K562 (cell line): ENCODE measurements around the gene OPCML. TPM values are rescaled to one million over a fixed set of nuclear protein-coding genes. Genes with fewer than 3 reads are reported as not detected.

Experiments used
- ATAC-seq: fragments of 200-7000 bp; cut with Tn5 transposase; 3 replicates; pipeline ENCODE4 v1.9.1; 2020; ENCODE audit warnings: moderate library complexity
- BruUV-seq: library from RNA; stranded (reverse); fragments of 400-500 nt; replicated peaks from 2 replicates; lab custom pipeline; 2021; lab: Mats Ljungman, UMichigan
- CTCF ChIA-PET: fragments of 300-600 bp; formaldehyde crosslinking; extraction: SDS; loops from one replicate; lab custom pipeline; 2021; ENCODE audit warnings: low intra/inter-chr PET ratio; lab: Yijun Ruan, JAX
- POLR2A ChIA-PET: fragments of 300-600, 350-650 bp; sonication (Branson Sonifier 250); formaldehyde crosslinking; extraction: SDS; loops from one replicate; lab custom pipeline; 2021; ENCODE audit warnings: antibody characterized with exemption, inconsistent platforms; lab: Yijun Ruan, JAX
- DNase-seq, 4 experiments: peaks; one replicate each; pipeline versions ENCODE4 v3.0.0 to v3.0.0-alpha.2; 2011 to 2018; ENCODE audit warnings: low spot score in 3 of 4, mixed read lengths in 3 of 4; ENCODE audit errors: extremely low read depth in 1 of 4
- FAIRE-seq: peaks from 2 replicates; lab custom pipeline; 2011; peaks lifted over from hg19 to GRCh38; lab: Jason Lieb, UNC
- H2AFZ ChIP-seq: 2 replicates; pipeline ENCODE4 v1.6.0; 2011; ENCODE audit warnings: low read depth, low read length, control low read depth, inconsistent platforms
- H3K27ac ChIP-seq: fragments of 200-600 bp; 3 replicates; pipeline ENCODE4 v1.8.0; 2011; ENCODE audit warnings: low read depth, mild to moderate bottlenecking, control low read depth, inconsistent platforms, low read length, moderate library complexity, mixed read lengths; ENCODE audit errors: extremely low read depth
- H3K27me3 ChIP-seq, 2 experiments: fragments of 300-600 bp in 1 of 2; 2 replicates in 1 of 2; 3 replicates in 1 of 2; pipeline versions ENCODE4 v1.6.0 to v1.8.0; 2011; ENCODE audit warnings: inconsistent platforms in 2 of 2, low read length in 2 of 2, mild to moderate bottlenecking in 1 of 2, mixed read lengths in 1 of 2, moderate library complexity in 1 of 2; ENCODE audit not compliant: control insufficient read depth in 2 of 2, insufficient read depth in 2 of 2
- H3K36me3 ChIP-seq: fragments of 300-600 bp; 3 replicates; pipeline ENCODE4 v1.8.0; 2011; ENCODE audit warnings: mild to moderate bottlenecking, low read length, inconsistent platforms; ENCODE audit not compliant: control insufficient read depth, insufficient read depth
- H3K4me1 ChIP-seq, 2 experiments: fragments of 200-600 bp in 1 of 2; replicated peaks in 1 of 2; 2 replicates in 1 of 2; 3 replicates in 1 of 2; pipeline versions ENCODE4 v1.5.1 to v1.8.0; 2011; ENCODE audit warnings: inconsistent platforms in 2 of 2, low read length in 2 of 2, mild to moderate bottlenecking in 1 of 2, mixed read lengths in 1 of 2, moderate library complexity in 1 of 2; ENCODE audit not compliant: control insufficient read depth in 2 of 2, insufficient read depth in 2 of 2
- H3K4me2 ChIP-seq: 2 replicates; pipeline ENCODE4 v1.6.1; 2011; ENCODE audit warnings: low read length, control low read depth, inconsistent platforms, mixed read lengths; ENCODE audit not compliant: insufficient read depth
- H3K4me3 ChIP-seq: fragments of 200-600 bp; sonication (generic), shearing (Covaris generic); 2 replicates; pipeline ENCODE4 v1.5.1; 2016; ENCODE audit warnings: control low read depth, inconsistent platforms
- H3K79me2 ChIP-seq: fragments of 200-600 bp; 3 replicates; pipeline ENCODE4 v1.8.0; 2011; ENCODE audit warnings: low read length, inconsistent platforms; ENCODE audit not compliant: control insufficient read depth, insufficient read depth
- H3K9ac ChIP-seq, 2 experiments: 2 replicates each; pipeline versions ENCODE4 v1.6.0 to v1.6.1; 2011; ENCODE audit warnings: low read depth in 2 of 2, low read length in 2 of 2, control low read depth in 1 of 2, inconsistent platforms in 1 of 2, mild to moderate bottlenecking in 1 of 2, mixed read lengths in 1 of 2; ENCODE audit not compliant: insufficient read depth in 1 of 2
- H3K9me1 ChIP-seq: one replicate; pipeline ENCODE4 v1.6.0; 2011; ENCODE audit warnings: inconsistent platforms, mild to moderate bottlenecking, low read length, moderate library complexity; ENCODE audit not compliant: control insufficient read depth, insufficient read depth
- H3K9me3 ChIP-seq: replicated peaks from 2 replicates; pipeline ENCODE4 v1.5.1; 2011; ENCODE audit warnings: low read depth, low read length, inconsistent platforms; ENCODE audit not compliant: control insufficient read depth, insufficient read depth
- H4K20me1 ChIP-seq: replicated peaks from 2 replicates; pipeline ENCODE4 v1.6.1; 2011; ENCODE audit warnings: low read length, inconsistent platforms, mixed read lengths; ENCODE audit not compliant: control insufficient read depth, insufficient read depth
- AFF1 ChIP-seq, 2 experiments: fragments of 450-650 bp; IDR thresholded peaks; 2 replicates each; pipeline ENCODE4 v1.6.1; 2018; ENCODE audit warnings: mild to moderate bottlenecking in 2 of 2, low read depth in 1 of 2; ENCODE audit not compliant: partially characterized antibody in 2 of 2
- CHAMP1 ChIP-seq: fragments of 450-650 bp; IDR thresholded peaks from 2 replicates; pipeline ENCODE4 v1.6.1; 2016; ENCODE audit warnings: mild to moderate bottlenecking
- KLF13 ChIP-seq: fragments of 450-650 bp; IDR thresholded peaks from 2 replicates; pipeline ENCODE4 v1.6.1; 2016; ENCODE audit warnings: missing genetic modification characterization, low read depth, mild to moderate bottlenecking, missing compliant biosample characterization, moderate library complexity, borderline replicate concordance
- MIER1 ChIP-seq: fragments of 450-650 bp; IDR thresholded peaks from 2 replicates; pipeline ENCODE4 v1.6.1; 2016; ENCODE audit warnings: antibody characterized with exemption, mild to moderate bottlenecking, low read depth
- NFATC3 ChIP-seq: fragments of 450-650 bp; IDR thresholded peaks from 2 replicates; pipeline ENCODE4 v1.6.1; 2017; ENCODE audit warnings: mild to moderate bottlenecking
- NFE2 ChIP-seq: IDR thresholded peaks from 2 replicates; pipeline ENCODE4 v1.6.1; 2014; ENCODE audit warnings: antibody characterized with exemption, low read depth
- ZMIZ1 ChIP-seq, 2 experiments: fragments of 150-350 bp in 1 of 2; IDR thresholded peaks; 2 replicates each; pipeline ENCODE4 v1.6.1; 2012 to 2016; ENCODE audit warnings: low read depth in 2 of 2, low read length in 2 of 2, mild to moderate bottlenecking in 1 of 2, moderate library complexity in 1 of 2
- ZNF143 ChIP-seq: sonication (generic); formaldehyde crosslinking; IDR thresholded peaks from 2 replicates; pipeline ENCODE4 v1.9.0; 2022; ENCODE audit warnings: mild to moderate bottlenecking, missing genetic modification reagents
- ZNF444 ChIP-seq: fragments of 250-450 bp; sonication (Bioruptor Pico); IDR thresholded peaks from 2 replicates; pipeline ENCODE4 v1.4.0; 2020; ENCODE audit warnings: mild to moderate bottlenecking, moderate library complexity
- WGBS: fragments of 100-300 bp; shearing (Covaris generic); methylation state at CpG from one replicate; pipeline ENCODE4 v1.1.6; 2016; ENCODE audit warnings: low coverage, mixed read lengths; ENCODE audit not compliant: insufficient coverage; ENCODE audit errors: missing lambda C conversion rate; 5-methylcytosine and 5-hydroxymethylcytosine counted together
- in situ Hi-C: fragments of 300-500 bp; cut with MboI; formaldehyde crosslinking; loops from 4 replicates; pipeline ENCODE4 v1.15.0; 2018; ENCODE audit warnings: inconsistent platforms, mixed read lengths
- intact Hi-C: fragments of 100-400 bp; cut with micrococcal nuclease; formaldehyde crosslinking; loops from 2 replicates; pipeline ENCODE4 v1.14.2; 2022
- polyA plus RNA-seq, 8 experiments: library from polyadenylated mRNA; depleted of rRNA in 4 of 8; stranded (reverse) in 5 of 8; unstranded in 3 of 8; fragments of >200 nt; fragmentation: Nextera tagmentation in 2 of 8; fragmentation: Illumina TruSeq in 1 of 8; extraction: Ambion mirVana in 2 of 8; extraction: Trizol in 1 of 8; gene quantifications; 2 replicates each; pipeline versions ENCODE4 v1.2.1 to v1.2.3, GENCODE V29; 2011 to 2014; ENCODE audit warnings: inconsistent platforms in 1 of 8, missing spikeins in 1 of 8
- total RNA-seq, 7 experiments: library from RNA; depleted of rRNA in 6 of 7; stranded (reverse); fragments of >200 nt in 6 of 7; fragmentation: Illumina TruSeq in 2 of 7; extraction: Trizol in 2 of 7; gene quantifications; 2 replicates each; pipeline versions ENCODE4 v1.2.1 to v1.2.3, GENCODE V29; 2011 to 2021; ENCODE audit warnings: low replicate concordance in 1 of 7

The OPCML gene
- total and polyA plus RNA-seq, 9 of the 15 experiments (the other 6 are each of a cell fraction or from before 2014, with no cell fraction given), result not detected

- intact Hi-C loops, result no loop called here
- Histone ChIP-seq H3K36me3 (no peaks in the 10 kb centered on the region), H3K27ac (no peak overlapping the region), H2AFZ (no peak overlapping the region), H3K9me3 (no peaks in the 10 kb centered on the region), H3K4me1 (no peaks in the 10 kb centered on the region), H3K79me2 (no peaks in the 10 kb centered on the region), H3K9me1 (no peaks in the 10 kb centered on the region), H4K20me1 (no peaks in the 10 kb centered on the region), H3K4me3 (no peak overlapping the region), H3K27me3 (no peaks in the 10 kb centered on the region), H3K4me2 (no peak overlapping the region), H3K9ac (no peak overlapping the region)
- CTCF ChIA-PET, result no interaction called here
- FAIRE-seq (no peak), DNase-seq (no peak), ATAC-seq (no peak)
- POLR2A ChIA-PET, result no interaction called here
- no TSS peak for BruUV-seq
- 0% methylated on average over 4 of the region's 4 CpGs for WGBS
- TF ChIP-seq AFF1 (IDR thresholded peaks at IDR 0.05; ENCODE audit: low read depth in 1 of 2, partially characterized antibody in 2 of 2) (no peak), ZNF143 (CRISPR knock-in tag) (no peak), ZMIZ1 (IDR thresholded peaks at IDR 0.05; ENCODE audit: low read depth in 2 of 2, low read length in 2 of 2) (no peak), KLF13 (no peak), CHAMP1 (no peak), NFE2 (no peak), NFATC3 (no peak), MIER1 (no peak), ZNF444 (CRISPR knock-in tag) (no peak)
- in situ Hi-C loops, result no loop called here
Measured at GRCh38 chr11:133197425-133197824, 334.9 kb downstream of the OPCML start.
